Ammon's horn (tissue), 1 donor: ENCODE measurements around the gene FLII.
"Not testable (repeated sequence)": the region's sequence is repeated elsewhere in the genome, so short reads cannot be mapped to it uniquely, and the experiment has no call there.

Experiments used
- DNase-seq: peaks from one replicate; pipeline ENCODE4 v3.0.0-alpha.2; 2016; ENCODE audit warnings: low spot score

Gene FLII

GRCh38 chr17:18258356-18259038 is at the start of gene FLII:
Gene FLII, minus strand, starts transcription at chr17:18258738. Its CDS starts 48 bp downstream, at chr17:18258690.
- DNase-seq = peak; percentile 78

- DNase-seq = not testable (repeated sequence)
These were observed 44.7 kb upstream of the FLII start for GRCh38 chr17:18303206-18303605.

GRCh38 chr17:18300725-18301480 is 42.4 kb upstream of the FLII start:
- DNase-seq = no peak

GRCh38 chr17:18298061-18298460 is 39.5 kb upstream of the FLII start:
- DNase-seq = not testable (repeated sequence)

- DNase-seq = no peak
These were observed 33.4 kb upstream of the FLII start for GRCh38 chr17:18291718-18292540.

GRCh38 chr17:18285296-18285695 is 26.8 kb upstream of the FLII start:
- no peak for DNase-seq

GRCh38 chr17:18281788-18282187 is 23.2 kb upstream of the FLII start:
- no peak for DNase-seq

- no peak for DNase-seq
These were observed 22.3 kb upstream of the FLII start for GRCh38 chr17:18280766-18281371.

- DNase-seq = no peak
These were observed 21.7 kb upstream of the FLII start for GRCh38 chr17:18280249-18280648.

- DNase-seq = no peak
These were observed 20.3 kb upstream of the FLII start for GRCh38 chr17:18278867-18279266.

- DNase-seq = no peak
These were observed 18.5 kb upstream of the FLII start for GRCh38 chr17:18277076-18277475.

- no peak for DNase-seq
These were observed 11.8 kb upstream of the FLII start for GRCh38 chr17:18270046-18270931.

GRCh38 chr17:18267927-18268711 is 9.6 kb upstream of the FLII start:
- DNase-seq = no peak

GRCh38 chr17:18267366-18267765 is 8.8 kb upstream of the FLII start:
- no peak for DNase-seq

- no peak for DNase-seq
These were observed 5.5 kb upstream of the FLII start for GRCh38 chr17:18263885-18264682.

- DNase-seq = no peak
These were observed 4.1 kb upstream of the FLII start for GRCh38 chr17:18262641-18263040.

- no peak for DNase-seq
These were observed 3.6 kb upstream of the FLII start for GRCh38 chr17:18262111-18262510.

GRCh38 chr17:18261659-18262058 is 3.1 kb upstream of the FLII start:
- no peak for DNase-seq

GRCh38 chr17:18261146-18261515 is 2.6 kb upstream of the FLII start:
- no peak for DNase-seq
